ENCODE measurements around the gene TMC7.

- no peak for TF ChIP-seq YY1 (IDR thresholded peaks at IDR 0.05; ENCODE audit: insufficient read depth, insufficient read length)
- TF ChIP-seq SUZ12 (IDR thresholded peaks at IDR 0.05; ENCODE audit: extremely low read depth, insufficient read depth, insufficient read length): no peak
- TF ChIP-seq ZNF274 (IDR thresholded peaks at IDR 0.05; ENCODE audit: low read depth, low read length): no peak
Observed at GRCh38 chr16:19014461-19014860, 30.7 kb downstream of the TMC7 start.
